Measurements from ENCODE around the gene ICAM1.

ICAM1 gene

GRCh38 chr19:10318807-10319682 is 48.1 kb downstream of the ICAM1 start:
- H3K4me3 ChIP-seq (replicated peaks; ENCODE audit: low read depth, low read length) = no peak overlapping the region
- no peak for TF ChIP-seq CTCF (IDR thresholded peaks at IDR 0.05; ENCODE audit: low read depth, low read length, missing control alignments)
- no peak for DNase-seq (ENCODE audit: extremely low read depth, low read depth)

GRCh38 chr19:10320602-10321416 is 49.9 kb downstream of the ICAM1 start:
- DNase-seq (ENCODE audit: extremely low read depth, low read depth) = no peak
- H3K4me3 ChIP-seq (replicated peaks; ENCODE audit: low read depth, low read length) = no peak overlapping the region
- no peak for TF ChIP-seq CTCF (IDR thresholded peaks at IDR 0.05; ENCODE audit: low read depth, low read length, missing control alignments)

DNA sequence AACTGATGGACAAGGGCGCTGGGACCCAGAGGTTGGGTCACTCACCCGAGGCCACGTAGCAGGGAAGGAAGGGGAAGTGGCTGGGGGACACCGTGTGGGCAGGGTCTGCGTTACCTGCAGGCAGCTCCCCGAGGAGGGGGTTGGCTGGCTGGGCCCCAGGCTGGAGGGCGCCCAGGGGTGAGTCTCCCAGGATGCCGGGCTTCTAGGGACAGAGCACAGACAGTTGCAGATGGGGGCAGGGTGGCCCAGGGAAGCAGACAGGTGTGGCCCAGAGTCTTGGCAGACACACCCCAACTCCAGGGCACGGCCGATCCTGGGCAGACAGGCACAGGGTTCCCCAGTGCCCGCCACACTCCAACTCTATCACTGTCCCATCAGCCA is 50.5 kb downstream of the ICAM1 start:
- TF ChIP-seq CTCF (IDR thresholded peaks at IDR 0.05; ENCODE audit: low read depth, low read length, missing control alignments) = no peak
- no peak for DNase-seq (ENCODE audit: extremely low read depth, low read depth)
- H3K4me3 ChIP-seq (replicated peaks; ENCODE audit: low read depth, low read length) = no peak overlapping the region

- no peak for TF ChIP-seq CTCF (IDR thresholded peaks at IDR 0.05; ENCODE audit: low read depth, low read length, missing control alignments)
- no peak overlapping the region for H3K4me3 ChIP-seq (replicated peaks; ENCODE audit: low read depth, low read length)
- DNase-seq (ENCODE audit: extremely low read depth, low read depth) = no peak
These were observed 51.2 kb downstream of the ICAM1 start for GRCh38 chr19:10321874-10322835.

GRCh38 chr19:10325732-10326131 is 54.8 kb downstream of the ICAM1 start:
- no peak for DNase-seq (ENCODE audit: extremely low read depth, low read depth)
- no peak for TF ChIP-seq CTCF (IDR thresholded peaks at IDR 0.05; ENCODE audit: low read depth, low read length, missing control alignments)
- no peak overlapping the region for H3K4me3 ChIP-seq (replicated peaks; ENCODE audit: low read depth, low read length)

DNA sequence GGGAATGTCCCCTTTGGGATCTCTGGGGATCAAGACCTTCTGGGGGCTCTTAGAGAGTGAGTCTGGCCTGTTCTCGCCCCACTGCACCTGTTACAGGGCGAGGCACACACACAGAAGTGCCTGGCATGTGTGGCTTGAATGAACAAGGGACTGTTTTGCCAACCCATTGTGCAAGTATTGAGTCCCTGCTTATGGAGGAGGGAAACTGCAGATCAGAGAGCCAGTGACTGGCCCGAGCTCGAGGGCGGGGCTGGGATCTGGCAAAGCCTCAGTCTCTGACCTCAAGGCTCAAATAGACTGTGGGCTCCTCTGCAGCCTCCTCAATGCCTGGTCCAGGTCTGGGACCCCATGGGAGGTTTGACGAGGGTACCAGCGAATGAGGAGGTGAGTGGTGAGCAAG is 56.9 kb downstream of the ICAM1 start:
- no peak for TF ChIP-seq CTCF (IDR thresholded peaks at IDR 0.05; ENCODE audit: low read depth, low read length, missing control alignments)
- H3K4me3 ChIP-seq (replicated peaks; ENCODE audit: low read depth, low read length) = no peak overlapping the region

More for the DNA sequence above, 56.9 kb downstream of the ICAM1 start:
- DNase-seq (ENCODE audit: extremely low read depth, low read depth) = no peak

Data from HFF-Myc (cell line).